DOHH2 (cell line): ENCODE results near the gene CYP26B1.

Experiments
- H3F3A ChIP-seq: fragments of 200-600 bp; sonication (generic), shearing (Covaris generic); 2 replicates; pipeline ENCODE4 v1.6.0; 2016; ENCODE audit warnings: antibody characterized with exemption, mild to moderate bottlenecking; ENCODE audit not compliant: control insufficient read depth, insufficient read depth
- H3K27ac ChIP-seq: fragments of 200-600 bp; sonication (generic); 2 replicates; pipeline ENCODE4 v1.5.1; 2014; ENCODE audit warnings: low read depth, mild to moderate bottlenecking, low read length, moderate library complexity
- H3K27me3 ChIP-seq: fragments of 200-600 bp; sonication (generic); 2 replicates; pipeline ENCODE4 v1.6.1; 2014; ENCODE audit warnings: mild to moderate bottlenecking, low read length, mixed read lengths; ENCODE audit not compliant: control insufficient read depth
- H3K36me3 ChIP-seq: fragments of 200-600 bp; sonication (generic); 2 replicates; pipeline ENCODE4 v1.6.1; 2014; ENCODE audit warnings: mild to moderate bottlenecking, low read length, moderate library complexity, mixed read lengths; ENCODE audit not compliant: control insufficient read depth
- H3K4me1 ChIP-seq: fragments of 200-600 bp; sonication (generic); 2 replicates; pipeline ENCODE4 v1.6.1; 2014; ENCODE audit warnings: mild to moderate bottlenecking, low read length, mixed read lengths; ENCODE audit not compliant: control insufficient read depth
- H3K4me2 ChIP-seq: fragments of 200-600 bp; sonication (generic); 2 replicates; pipeline ENCODE4 v1.6.0; 2014; ENCODE audit warnings: mild to moderate bottlenecking, low read length, moderate library complexity
- H3K4me3 ChIP-seq: fragments of 200-600 bp; sonication (generic); 2 replicates; pipeline ENCODE4 v1.5.1; 2014; ENCODE audit warnings: mild to moderate bottlenecking, low read length, mixed read lengths
- H3K79me2 ChIP-seq: fragments of 200-600 bp; sonication (generic); 2 replicates; pipeline ENCODE4 v1.6.1; 2014; ENCODE audit warnings: mild to moderate bottlenecking, low read length, mixed read lengths; ENCODE audit not compliant: control insufficient read depth
- H3K9me2 ChIP-seq: fragments of 200-600 bp; sonication (generic); replicated peaks from 2 replicates; pipeline ENCODE4 v1.6.1; 2014; ENCODE audit warnings: mild to moderate bottlenecking, low read length, mixed read lengths; ENCODE audit not compliant: control insufficient read depth
- H3K9me3 ChIP-seq: fragments of 200-600 bp; sonication (generic); 2 replicates; pipeline ENCODE4 v1.6.1; 2014; ENCODE audit warnings: antibody characterized with exemption, low read length, mixed read lengths; ENCODE audit not compliant: control insufficient read depth, insufficient read depth
- H4K20me1 ChIP-seq: fragments of 200-600 bp; sonication (generic); 2 replicates; pipeline ENCODE4 v1.6.0; 2014; ENCODE audit warnings: low read depth, mild to moderate bottlenecking, antibody characterized with exemption, low read length, moderate library complexity; ENCODE audit not compliant: control insufficient read depth, insufficient read depth
- EZH2phosphoT487 ChIP-seq: fragments of 200-600 bp; sonication (generic); IDR thresholded peaks from 2 replicates; pipeline ENCODE4 v1.6.1; 2017; ENCODE audit warnings: borderline replicate concordance, mild to moderate bottlenecking, antibody characterized with exemption, low read length, moderate library complexity, mixed read lengths
- TF ChIP-seq, protein P1 (sequence below): fragments of 200-600 bp; sonication (generic); IDR thresholded peaks from one replicate; pipeline ENCODE4 v1.5.1; 2014; ENCODE audit warnings: antibody characterized with exemption, mild to moderate bottlenecking, low read depth, low read length; ENCODE audit not compliant: poor library complexity, severe bottlenecking

Gene CYP26B1

GRCh38 chr2:72124376-72124775 is 23.3 kb downstream of the CYP26B1 start:
- Histone ChIP-seq H3K4me1 (no peaks in the 10 kb centered on the region), H3K4me2 (no peak overlapping the region), H3F3A (no peaks in the 10 kb centered on the region), H3K27ac (no peak overlapping the region), H3K36me3 (no peaks in the 10 kb centered on the region), H3K79me2 (no peaks in the 10 kb centered on the region), H3K4me3 (no peak overlapping the region), H3K27me3 (no peaks in the 10 kb centered on the region), H3K9me2 (no peaks in the 10 kb centered on the region), H3K9me3 (no peaks in the 10 kb centered on the region), H4K20me1 (no peaks in the 10 kb centered on the region)
- TF ChIP-seq EZH2phosphoT487 = no peak
- TF ChIP-seq, protein P1, sequence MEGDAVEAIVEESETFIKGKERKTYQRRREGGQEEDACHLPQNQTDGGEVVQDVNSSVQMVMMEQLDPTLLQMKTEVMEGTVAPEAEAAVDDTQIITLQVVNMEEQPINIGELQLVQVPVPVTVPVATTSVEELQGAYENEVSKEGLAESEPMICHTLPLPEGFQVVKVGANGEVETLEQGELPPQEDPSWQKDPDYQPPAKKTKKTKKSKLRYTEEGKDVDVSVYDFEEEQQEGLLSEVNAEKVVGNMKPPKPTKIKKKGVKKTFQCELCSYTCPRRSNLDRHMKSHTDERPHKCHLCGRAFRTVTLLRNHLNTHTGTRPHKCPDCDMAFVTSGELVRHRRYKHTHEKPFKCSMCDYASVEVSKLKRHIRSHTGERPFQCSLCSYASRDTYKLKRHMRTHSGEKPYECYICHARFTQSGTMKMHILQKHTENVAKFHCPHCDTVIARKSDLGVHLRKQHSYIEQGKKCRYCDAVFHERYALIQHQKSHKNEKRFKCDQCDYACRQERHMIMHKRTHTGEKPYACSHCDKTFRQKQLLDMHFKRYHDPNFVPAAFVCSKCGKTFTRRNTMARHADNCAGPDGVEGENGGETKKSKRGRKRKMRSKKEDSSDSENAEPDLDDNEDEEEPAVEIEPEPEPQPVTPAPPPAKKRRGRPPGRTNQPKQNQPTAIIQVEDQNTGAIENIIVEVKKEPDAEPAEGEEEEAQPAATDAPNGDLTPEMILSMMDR = no peak

DNA sequence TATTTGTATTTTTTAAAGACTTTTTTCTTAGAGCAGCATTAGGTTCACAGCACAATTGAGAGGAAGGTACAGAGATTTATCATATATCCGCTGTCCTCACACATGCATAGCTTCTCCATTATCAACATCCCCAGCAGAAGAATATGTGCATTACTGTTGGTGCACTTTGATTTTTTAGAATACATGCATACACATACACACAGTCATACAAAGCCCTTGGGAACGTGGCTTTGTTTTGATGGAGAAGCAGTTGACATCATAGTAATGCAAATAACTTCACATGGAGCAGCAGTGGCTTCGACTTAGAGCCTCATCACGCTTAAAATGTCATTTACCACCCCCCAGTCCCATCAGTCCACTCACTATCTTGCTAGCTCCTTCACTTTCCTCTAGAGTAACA is 26.5 kb downstream of the CYP26B1 start:
- H4K20me1 ChIP-seq = no peaks in the 10 kb centered on the region
- no peaks in the 10 kb centered on the region for H3K79me2 ChIP-seq
- TF ChIP-seq, protein P1 = no peak
- TF ChIP-seq EZH2phosphoT487 = no peak
- H3K27ac ChIP-seq = no peak overlapping the region
- H3F3A ChIP-seq = no peaks in the 10 kb centered on the region
- no peaks in the 10 kb centered on the region for H3K27me3 ChIP-seq
- no peaks in the 10 kb centered on the region for H3K4me1 ChIP-seq
- no peak overlapping the region for H3K4me2 ChIP-seq
- no peaks in the 10 kb centered on the region for H3K36me3 ChIP-seq
- H3K9me3 ChIP-seq = no peaks in the 10 kb centered on the region
- H3K9me2 ChIP-seq = no peaks in the 10 kb centered on the region
- H3K4me3 ChIP-seq = no peak overlapping the region

DNA sequence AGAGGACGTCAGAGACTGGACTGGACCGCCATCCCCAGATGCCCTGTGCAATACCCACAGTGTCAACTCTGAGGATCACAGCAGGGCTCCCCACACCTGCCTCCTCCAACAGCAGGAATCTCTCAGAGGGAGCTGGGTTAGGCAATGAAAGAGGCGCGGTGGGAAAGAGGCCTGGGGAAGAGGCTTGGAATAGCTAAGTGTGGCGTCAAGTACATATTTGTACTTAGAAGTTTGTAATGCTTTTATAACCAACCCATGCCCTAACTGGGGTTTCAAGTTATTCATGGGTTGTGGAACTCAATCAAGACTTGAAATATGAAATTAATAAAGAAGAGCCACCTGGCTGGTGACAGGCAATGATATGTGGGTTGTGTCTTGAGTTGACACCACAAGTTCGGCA is 28.7 kb downstream of the CYP26B1 start:
- no peak overlapping the region for H3K27ac ChIP-seq
- TF ChIP-seq, protein P1 = no peak
- TF ChIP-seq EZH2phosphoT487 = no peak
- H3K79me2 ChIP-seq = no peaks in the 10 kb centered on the region
- no peaks in the 10 kb centered on the region for H3K4me1 ChIP-seq
- H3K9me3 ChIP-seq = no peaks in the 10 kb centered on the region
- no peak overlapping the region for H3K4me3 ChIP-seq
- no peaks in the 10 kb centered on the region for H4K20me1 ChIP-seq
- no peaks in the 10 kb centered on the region for H3K9me2 ChIP-seq
- no peak overlapping the region for H3K4me2 ChIP-seq
- no peaks in the 10 kb centered on the region for H3K36me3 ChIP-seq
- H3K27me3 ChIP-seq = no peaks in the 10 kb centered on the region
- H3F3A ChIP-seq = no peaks in the 10 kb centered on the region

GRCh38 chr2:72118386-72118785 is 29.3 kb downstream of the CYP26B1 start:
- Histone ChIP-seq H3K27ac (no peak overlapping the region), H3K4me1 (no peaks in the 10 kb centered on the region), H3F3A (no peaks in the 10 kb centered on the region), H3K36me3 (no peaks in the 10 kb centered on the region), H3K4me2 (no peak overlapping the region), H3K9me3 (no peaks in the 10 kb centered on the region), H3K79me2 (no peaks in the 10 kb centered on the region), H3K27me3 (no peaks in the 10 kb centered on the region), H3K9me2 (no peaks in the 10 kb centered on the region), H4K20me1 (no peaks in the 10 kb centered on the region), H3K4me3 (no peak overlapping the region)
- TF ChIP-seq, protein P1 = no peak
- no peak for TF ChIP-seq EZH2phosphoT487
